NCI-H82 treated with DMSO at 0.1 percent for 48 hours (cell line): ENCODE results near the gene LRFN2.

ENCODE experiments used
- DNase-seq: peaks from one replicate; lab custom pipeline; 2025; ENCODE audit not compliant: unreplicated experiment; lab: John Stamatoyannopoulos, UW

LRFN2 gene

DNA sequence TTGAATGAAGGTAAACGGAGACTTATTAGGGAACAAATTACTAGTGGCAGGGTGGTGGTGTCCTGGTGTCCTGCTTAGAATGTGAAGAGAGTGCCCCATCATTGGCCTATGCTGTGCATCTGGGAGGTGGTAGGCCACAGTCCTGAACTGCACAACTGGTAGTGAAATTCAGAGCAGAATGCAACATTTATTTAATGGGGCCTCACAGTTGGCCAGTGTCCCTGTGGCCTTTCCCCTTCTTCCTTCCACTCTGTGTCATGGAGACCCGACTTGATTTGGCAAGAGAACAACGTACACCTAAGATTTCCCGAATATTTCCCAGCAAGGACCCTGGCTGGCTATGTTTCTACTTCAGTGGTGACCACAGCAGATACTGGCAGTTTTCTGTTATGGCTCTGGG lies 206.9 kb downstream of the LRFN2 start:
- DNase-seq = no peak

DNA sequence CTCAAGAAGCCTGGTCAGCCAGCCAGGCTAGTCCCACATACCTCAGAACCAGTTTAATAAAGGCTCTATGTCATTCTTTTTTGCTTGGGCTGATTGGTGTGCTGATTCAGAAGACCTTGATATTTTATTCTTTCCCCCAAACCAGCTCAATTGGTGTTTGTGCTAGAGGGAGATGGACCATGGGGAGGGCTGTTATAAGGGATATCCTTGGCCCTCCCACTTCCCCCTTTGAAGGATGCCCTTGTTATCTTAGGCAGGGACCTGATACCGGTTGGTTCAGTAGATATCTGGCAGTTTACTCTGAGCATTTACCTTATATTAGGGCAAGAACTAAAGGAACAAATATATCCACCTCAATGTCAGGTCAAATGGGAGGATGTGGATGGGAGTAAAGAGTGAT lies 207.4 kb downstream of the LRFN2 start:
- no peak for DNase-seq

DNA sequence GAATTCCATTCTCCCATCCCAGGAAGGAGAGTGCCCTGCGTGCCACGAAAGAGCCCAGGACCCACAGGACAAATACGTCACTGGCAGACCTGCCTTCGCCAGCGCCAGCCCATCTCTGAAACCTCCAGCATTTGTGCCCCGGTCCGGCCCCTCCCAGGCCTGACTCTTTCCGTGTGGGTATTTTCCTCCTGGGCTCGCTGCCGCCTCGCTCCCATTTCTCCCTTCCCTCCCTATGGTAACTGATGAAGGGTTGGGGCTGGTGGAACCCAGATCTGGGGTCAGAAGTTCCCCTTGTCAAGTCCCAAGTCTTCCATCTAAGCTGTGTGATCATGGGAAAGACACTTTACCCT lies 208.5 kb downstream of the LRFN2 start:
- no peak for DNase-seq

- DNase-seq = no peak
Measured at GRCh38 chr6:40378071-40378724, 209.0 kb downstream of the LRFN2 start.

DNA sequence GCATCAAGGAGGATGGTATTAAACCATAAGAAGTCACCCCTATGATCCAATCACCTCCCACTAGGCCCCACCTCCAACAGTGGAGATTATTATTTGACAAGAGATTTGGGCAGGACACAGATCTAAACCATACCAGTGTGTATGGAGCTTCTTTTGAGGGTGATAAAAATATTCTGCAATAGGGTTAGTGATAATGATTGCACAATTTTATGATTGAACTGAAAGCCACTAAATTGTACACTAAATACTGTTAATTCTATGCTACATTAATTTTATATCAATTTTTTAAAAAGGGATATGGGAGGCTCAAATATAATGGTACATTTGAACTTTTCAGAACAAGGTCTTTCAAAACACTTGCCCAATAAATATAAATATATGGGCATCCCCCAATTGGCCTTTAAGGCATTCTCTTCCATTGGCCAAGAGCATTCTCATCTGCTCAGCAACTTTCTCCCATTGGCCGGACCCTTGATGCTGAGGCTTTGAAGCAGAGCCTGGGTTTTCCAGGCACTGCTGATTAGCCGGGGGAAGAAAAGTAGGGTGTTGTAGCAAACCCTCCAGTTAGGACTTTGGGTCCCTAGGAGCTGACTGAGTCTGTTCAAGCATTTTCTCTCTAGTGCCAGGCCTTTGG lies 209.9 kb downstream of the LRFN2 start:
- DNase-seq = no peak

- no peak for DNase-seq
Measured at GRCh38 chr6:40376113-40376650, 211.0 kb downstream of the LRFN2 start.

GRCh38 chr6:40373267-40373666 lies 213.9 kb downstream of the LRFN2 start:
- DNase-seq = no peak

GRCh38 chr6:40371621-40372020 lies 215.5 kb downstream of the LRFN2 start:
- DNase-seq = no peak

DNA sequence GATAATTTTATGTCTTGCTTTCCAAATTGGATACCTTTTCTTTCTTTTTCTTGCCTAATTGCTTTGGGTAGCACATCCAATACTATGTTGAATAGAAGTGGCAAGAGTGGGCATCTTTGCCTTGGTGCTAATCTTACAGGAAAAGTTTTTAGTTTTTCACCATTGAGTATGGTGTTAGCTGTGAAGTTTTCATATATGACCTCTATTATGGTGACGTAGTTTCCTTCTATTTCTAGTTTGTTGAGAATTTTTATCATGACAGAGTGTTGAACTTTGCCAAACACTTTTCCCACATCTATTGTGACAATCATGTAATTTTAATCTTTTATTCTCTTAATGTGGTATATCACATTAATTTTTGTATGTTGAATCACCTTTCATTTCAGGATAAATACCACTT lies 216.1 kb downstream of the LRFN2 start:
- DNase-seq = no peak

GRCh38 chr6:40369891-40370290 lies 217.3 kb downstream of the LRFN2 start:
- DNase-seq = no peak

DNA sequence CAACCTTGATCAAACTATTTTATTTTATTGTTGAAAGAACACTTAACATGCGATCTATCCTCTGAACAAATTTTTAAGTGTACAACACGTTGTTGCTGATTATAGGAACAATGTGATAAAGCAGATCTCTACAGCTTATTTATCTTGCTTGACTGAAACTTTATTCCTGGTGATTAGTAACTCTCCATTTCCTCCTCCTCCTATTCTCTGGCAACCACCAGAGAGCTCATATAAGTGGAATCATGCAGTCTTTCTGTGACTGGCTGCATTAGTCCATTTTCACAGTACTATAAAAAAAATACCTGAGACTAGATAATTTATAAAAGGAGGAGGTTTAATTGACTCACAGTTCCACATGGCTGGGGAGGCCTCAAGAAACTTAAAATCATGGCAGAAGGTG lies 218.1 kb downstream of the LRFN2 start:
- no peak for DNase-seq

DNA sequence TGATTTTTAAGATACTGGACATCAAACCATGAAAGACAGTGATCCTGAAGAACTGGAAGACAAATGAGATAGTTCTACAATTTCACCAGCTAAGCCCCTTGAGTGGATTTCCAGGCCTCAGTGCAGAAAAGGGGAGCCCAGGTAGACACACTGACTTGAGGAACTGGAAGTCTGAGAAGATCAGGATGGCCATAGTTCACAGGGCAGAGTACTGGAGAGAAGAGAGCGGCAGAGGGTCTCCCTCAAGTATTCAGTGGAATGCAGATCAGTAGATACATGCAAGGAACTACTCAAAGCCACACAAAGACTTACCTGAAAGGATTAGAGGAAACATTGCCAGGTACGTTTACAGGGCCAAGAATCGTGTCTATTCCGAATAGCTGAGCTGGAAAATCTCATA lies 224.3 kb downstream of the LRFN2 start:
- DNase-seq = no peak

GRCh38 chr6:40359808-40360207 lies 227.4 kb downstream of the LRFN2 start:
- no peak for DNase-seq

- DNase-seq = no peak
Measured at GRCh38 chr6:40358473-40359460, 228.4 kb downstream of the LRFN2 start.

DNA sequence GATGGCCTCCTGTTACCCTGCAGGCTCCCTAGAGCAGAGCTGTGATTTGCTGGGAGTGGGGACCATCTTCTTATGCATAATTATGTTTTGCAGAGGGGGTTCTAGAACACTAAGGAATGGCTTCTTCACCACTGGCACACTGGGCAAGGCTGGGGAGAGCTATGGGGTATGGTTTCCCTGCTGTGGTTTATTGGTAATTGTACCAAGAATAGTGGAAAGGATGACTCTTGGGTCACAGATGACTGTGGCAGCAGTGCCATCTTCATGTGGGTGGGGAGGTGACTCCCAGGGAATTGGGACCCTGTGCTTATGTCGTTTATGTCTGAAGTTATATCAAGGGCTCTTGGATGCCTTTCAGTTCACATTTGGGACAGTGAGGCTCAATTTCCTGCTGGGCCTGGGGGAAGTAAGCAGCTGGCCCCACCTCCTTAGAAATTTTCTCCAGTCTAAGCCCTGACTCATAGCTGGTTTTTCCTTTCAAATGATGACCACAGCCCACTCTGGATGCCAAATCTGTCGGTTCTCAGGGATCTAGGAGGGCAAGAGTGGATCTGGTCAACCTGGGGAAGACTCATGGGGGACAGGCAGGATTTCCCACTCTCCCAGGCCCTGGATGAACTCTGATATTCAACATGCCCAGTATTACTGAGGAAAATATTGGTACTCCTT lies 230.8 kb downstream of the LRFN2 start:
- no peak for DNase-seq

DNA sequence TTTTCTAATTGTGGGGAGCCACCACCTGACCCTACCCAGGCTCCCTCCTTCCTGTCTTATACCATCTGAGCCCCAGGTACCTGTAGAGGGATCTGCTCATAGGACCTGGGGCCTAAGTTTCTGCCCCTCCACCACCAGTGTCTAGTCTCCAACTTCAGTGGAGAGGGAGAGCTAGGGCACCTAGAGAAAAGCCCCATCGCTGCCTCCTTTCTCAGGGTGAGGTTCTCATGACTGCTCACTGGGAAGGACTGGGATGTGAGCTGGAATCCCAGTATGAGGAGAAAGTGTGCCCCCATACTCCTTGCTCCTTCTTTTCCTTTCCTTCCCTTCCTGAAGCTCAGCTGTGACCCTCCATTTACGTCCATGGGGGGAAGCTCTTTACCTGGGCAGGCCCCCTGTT lies 231.6 kb downstream of the LRFN2 start:
- no peak for DNase-seq

DNA sequence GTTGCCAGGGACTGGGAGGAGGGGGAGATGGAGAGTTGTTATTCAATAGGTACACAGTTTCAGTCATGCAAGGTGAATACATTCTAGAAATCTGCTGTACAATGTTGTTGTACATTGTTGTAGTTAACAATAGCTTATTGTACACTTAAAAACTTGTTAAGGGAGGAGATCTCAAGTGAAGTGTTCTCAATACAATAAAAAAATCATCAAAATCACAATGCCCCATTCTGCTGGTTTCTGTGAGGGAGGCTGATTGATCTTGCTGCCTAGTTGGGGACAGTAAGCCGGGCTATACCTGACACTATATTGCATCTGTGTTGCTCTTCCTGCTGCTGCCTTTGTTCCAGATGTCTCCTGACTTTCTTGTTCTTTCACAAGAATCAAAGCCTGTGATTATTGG lies 232.1 kb downstream of the LRFN2 start:
- DNase-seq = no peak

GRCh38 chr6:40353967-40354452 lies 233.2 kb downstream of the LRFN2 start:
- DNase-seq = no peak

DNA sequence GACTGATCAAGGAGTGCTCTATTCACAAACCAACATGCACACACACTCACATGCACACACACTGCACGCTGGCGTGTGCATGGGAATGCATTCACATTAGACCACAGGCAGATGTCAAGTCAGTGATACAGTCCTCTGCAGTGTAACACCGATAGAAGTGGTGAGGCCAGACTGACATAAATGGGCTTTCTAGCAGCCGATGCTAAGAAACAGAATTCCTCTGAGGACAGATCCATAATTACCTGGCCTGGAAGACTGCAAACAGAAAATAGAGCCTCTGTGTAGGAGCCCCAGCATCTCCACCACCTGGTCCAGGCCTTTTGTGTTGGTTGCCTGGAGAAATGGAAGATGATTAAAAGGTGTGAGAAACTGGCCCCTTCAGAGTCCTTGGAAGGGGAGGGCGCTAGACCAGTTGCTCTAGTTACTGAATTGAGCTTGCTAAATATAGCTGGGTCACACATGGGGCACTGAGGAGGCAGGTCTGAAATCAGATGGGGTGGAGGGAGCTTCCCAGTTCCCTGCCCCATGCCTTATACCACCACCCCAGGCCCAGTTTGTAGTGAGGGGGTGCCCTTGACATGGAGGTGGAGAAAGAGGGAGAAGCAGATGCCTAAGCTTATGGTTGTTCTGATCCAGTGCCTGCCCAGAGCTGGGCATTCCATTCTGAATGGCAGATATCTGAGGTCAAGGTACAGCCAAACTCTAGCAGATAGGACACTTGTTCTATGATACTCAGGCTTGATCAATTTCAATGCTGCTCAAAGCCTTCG lies 233.8 kb downstream of the LRFN2 start:
- DNase-seq = no peak

DNA sequence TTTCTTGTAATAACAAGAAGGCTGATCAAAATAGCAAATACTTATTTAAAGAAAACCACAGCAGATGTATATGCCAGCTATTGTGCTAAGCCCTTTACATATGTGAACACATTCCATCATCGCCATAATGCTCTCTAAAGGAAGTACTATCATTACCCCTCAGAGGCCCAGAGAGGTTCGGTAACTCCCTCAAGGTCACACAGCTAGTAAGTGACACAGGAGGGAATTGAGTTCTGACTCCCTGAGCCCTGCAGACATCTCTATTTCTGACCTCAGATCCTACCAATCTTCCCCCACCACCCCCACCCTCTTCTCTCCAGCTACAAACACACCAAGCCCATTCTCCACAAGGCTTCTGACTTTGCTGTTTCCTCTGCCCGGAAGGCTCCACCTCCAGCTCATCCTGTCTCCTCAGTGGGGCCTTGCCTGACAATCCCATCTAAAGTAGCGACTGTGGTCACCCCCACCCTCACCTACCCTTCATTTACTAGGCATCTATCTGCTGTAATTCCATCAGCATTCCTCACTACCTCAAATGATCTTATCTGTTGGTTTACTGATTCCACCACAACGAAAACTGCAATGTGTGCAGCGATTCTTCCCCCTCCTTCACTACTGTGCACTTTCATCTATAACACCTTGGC lies 234.5 kb downstream of the LRFN2 start:
- DNase-seq = no peak
